PC-3 (cell line): Measurements from ENCODE around the gene ABCA5.

Source experiments
- EZH2 ChIP-seq: fragments of 300-600 bp; sonication (generic); IDR thresholded peaks from one replicate; pipeline ENCODE4 v1.6.1; 2017; ENCODE audit warnings: antibody characterized with exemption, mild to moderate bottlenecking, low read length; ENCODE audit not compliant: unreplicated experiment
- TF ChIP-seq, protein P1 (sequence below): fragments of 300-600 bp; sonication (generic); conservative IDR thresholded peaks from 2 replicates; pipeline ENCODE4 v1.5.1; 2017; ENCODE audit warnings: antibody characterized with exemption, low read depth, mild to moderate bottlenecking, low read length

DNA sequence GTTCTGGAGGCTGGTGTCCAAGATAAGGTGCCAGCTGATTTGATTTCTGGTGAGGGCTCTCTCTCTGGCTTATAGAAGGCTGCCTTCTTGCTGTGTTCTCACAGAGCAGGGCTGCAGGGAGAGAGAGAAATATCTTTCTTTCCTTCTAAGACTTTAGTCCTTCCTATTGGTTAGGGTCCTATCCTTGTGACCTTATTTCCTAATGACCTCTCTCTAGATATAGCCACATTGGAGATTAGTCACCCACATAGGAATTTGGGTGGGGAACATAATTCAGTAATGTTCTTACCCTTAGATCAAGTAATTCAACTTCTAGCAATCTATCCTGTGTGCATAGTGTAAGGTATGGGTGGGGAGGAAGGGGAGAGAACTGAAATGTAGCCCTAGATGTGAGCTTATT is 18.0 kb upstream of the ABCA5 start:
- TF ChIP-seq, protein P1, sequence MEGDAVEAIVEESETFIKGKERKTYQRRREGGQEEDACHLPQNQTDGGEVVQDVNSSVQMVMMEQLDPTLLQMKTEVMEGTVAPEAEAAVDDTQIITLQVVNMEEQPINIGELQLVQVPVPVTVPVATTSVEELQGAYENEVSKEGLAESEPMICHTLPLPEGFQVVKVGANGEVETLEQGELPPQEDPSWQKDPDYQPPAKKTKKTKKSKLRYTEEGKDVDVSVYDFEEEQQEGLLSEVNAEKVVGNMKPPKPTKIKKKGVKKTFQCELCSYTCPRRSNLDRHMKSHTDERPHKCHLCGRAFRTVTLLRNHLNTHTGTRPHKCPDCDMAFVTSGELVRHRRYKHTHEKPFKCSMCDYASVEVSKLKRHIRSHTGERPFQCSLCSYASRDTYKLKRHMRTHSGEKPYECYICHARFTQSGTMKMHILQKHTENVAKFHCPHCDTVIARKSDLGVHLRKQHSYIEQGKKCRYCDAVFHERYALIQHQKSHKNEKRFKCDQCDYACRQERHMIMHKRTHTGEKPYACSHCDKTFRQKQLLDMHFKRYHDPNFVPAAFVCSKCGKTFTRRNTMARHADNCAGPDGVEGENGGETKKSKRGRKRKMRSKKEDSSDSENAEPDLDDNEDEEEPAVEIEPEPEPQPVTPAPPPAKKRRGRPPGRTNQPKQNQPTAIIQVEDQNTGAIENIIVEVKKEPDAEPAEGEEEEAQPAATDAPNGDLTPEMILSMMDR, result no peak
- TF ChIP-seq EZH2, result no peak
